OCI-LY3 (cell line): ENCODE results near the gene SNX33.

ENCODE experiments used
- H2AFZ ChIP-seq: fragments of 200-600, 300-600 bp; shearing (Covaris generic); 2 replicates; pipeline ENCODE4 v1.6.0; 2014; ENCODE audit warnings: antibody characterized with exemption, low read depth, low read length
- H3K27ac ChIP-seq: fragments of 200-600, 300-600 bp; sonication (generic); 2 replicates; pipeline ENCODE4 v1.5.1; 2014; ENCODE audit warnings: mild to moderate bottlenecking, low read length, moderate library complexity, mixed read lengths
- H3K27me3 ChIP-seq: fragments of 200-600, 300-600 bp; sonication (generic); 2 replicates; pipeline ENCODE4 v1.6.1; 2014; ENCODE audit warnings: low read depth, low read length, mixed read lengths
- H3K36me3 ChIP-seq: fragments of 200-600, 300-600 bp; sonication (generic); replicated peaks from 2 replicates; pipeline ENCODE3; 2014; ENCODE audit warnings: low read depth, low read length, mixed read lengths
- H3K4me1 ChIP-seq: fragments of 300-600, 200-600 bp; sonication (generic); 2 replicates; pipeline ENCODE4 v1.6.1; 2014; ENCODE audit warnings: low read length, mixed read lengths
- H3K4me2 ChIP-seq: fragments of 200-600, 300-600 bp; sonication (generic); 2 replicates; pipeline ENCODE4 v1.6.1; 2014; ENCODE audit warnings: low read length, mixed read lengths
- H3K4me3 ChIP-seq: fragments of 300-600, 200-600 bp; sonication (generic); 2 replicates; pipeline ENCODE4 v1.5.1; 2014; ENCODE audit warnings: antibody characterized with exemption, mild to moderate bottlenecking, low read length, moderate library complexity
- H3K79me2 ChIP-seq: fragments of 300-600, 200-600 bp; shearing (Covaris generic); 2 replicates; pipeline ENCODE4 v1.6.1; 2014; ENCODE audit warnings: mild to moderate bottlenecking, low read length, mixed read lengths
- H3K9ac ChIP-seq: fragments of 300-600, 200-600 bp; shearing (Covaris generic); 2 replicates; pipeline ENCODE4 v1.6.0; 2014; ENCODE audit warnings: mild to moderate bottlenecking, low read length, moderate library complexity
- H3K9me3 ChIP-seq: fragments of 200-600, 300-600 bp; shearing (Covaris generic); 2 replicates; pipeline ENCODE4 v1.6.1; 2014; ENCODE audit warnings: low read length, mixed read lengths; ENCODE audit not compliant: insufficient read depth
- H4K20me1 ChIP-seq: fragments of 200-600, 300-600 bp; sonication (generic); 2 replicates; pipeline ENCODE4 v1.6.1; 2016; ENCODE audit warnings: low read length, mixed read lengths; ENCODE audit not compliant: insufficient read depth
- CTCF ChIP-seq: fragments of 200-600, 300-600 bp; sonication (generic); IDR thresholded peaks from 2 replicates; pipeline ENCODE4 v1.5.1; 2014; ENCODE audit warnings: antibody characterized with exemption, low read length, low read depth
- EZH2phosphoT487 ChIP-seq: fragments of 200-600 bp; shearing (Covaris generic); IDR thresholded peaks from 2 replicates; pipeline ENCODE4 v1.6.1; 2018; ENCODE audit warnings: antibody characterized with exemption, mixed run types, low read depth

SNX33 gene

DNA sequence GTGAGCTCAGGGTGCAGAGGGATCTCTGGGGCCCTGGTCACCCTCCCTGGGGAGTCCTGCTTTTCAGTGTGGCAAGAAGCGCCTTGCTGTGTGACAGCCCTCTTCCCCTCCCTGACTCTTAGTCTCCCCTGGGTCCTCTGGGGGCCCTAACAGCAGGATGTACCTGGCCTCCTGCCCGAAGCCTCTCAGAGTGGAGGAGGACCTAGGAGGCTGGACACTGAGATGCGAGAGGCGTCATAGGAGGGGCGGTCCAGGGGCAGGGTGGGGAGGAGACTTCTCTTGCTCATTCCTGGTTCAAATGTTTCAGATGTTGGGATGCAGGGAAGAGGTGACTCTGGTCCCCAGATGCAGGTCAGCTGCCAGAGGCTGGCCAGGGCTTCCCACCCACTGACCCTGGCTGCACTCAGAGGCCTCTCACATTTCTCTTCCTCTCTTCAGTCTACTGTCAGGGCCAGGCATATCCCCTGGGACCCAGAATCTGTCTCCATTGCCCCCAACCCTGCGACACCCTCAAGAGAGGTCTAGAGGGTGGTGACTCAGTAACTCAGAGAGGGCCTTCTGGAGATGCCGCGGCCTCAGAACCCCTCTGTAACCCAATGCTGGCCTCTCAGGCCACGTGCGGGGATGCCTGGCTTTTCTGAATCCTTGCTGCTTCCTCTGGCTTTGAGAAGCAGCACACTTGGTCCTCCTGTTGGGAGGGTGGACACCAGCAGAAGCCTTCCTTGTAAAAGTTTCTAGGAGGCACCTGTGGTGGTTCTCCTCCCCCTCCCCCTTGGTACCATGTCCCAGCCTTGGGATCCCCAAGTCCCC is 25.9 kb downstream of the SNX33 start:
- no peaks in the 10 kb centered on the region for H3K9me3 ChIP-seq
- H4K20me1 ChIP-seq = no peaks in the 10 kb centered on the region
- H2AFZ ChIP-seq = no peak overlapping the region
- no peaks in the 10 kb centered on the region for H3K4me1 ChIP-seq
- H3K79me2 ChIP-seq = no peaks in the 10 kb centered on the region
- H3K4me3 ChIP-seq = no peak overlapping the region
- no peak overlapping the region for H3K4me2 ChIP-seq
- no peaks in the 10 kb centered on the region for H3K36me3 ChIP-seq
- H3K27ac ChIP-seq = no peak overlapping the region
- no peak overlapping the region for H3K9ac ChIP-seq
- no peaks in the 10 kb centered on the region; the same call in 1 of the 2 replicates for H3K27me3 ChIP-seq
- TF ChIP-seq CTCF = no peak
- TF ChIP-seq EZH2phosphoT487 = no peak

- H3K9me3 ChIP-seq = no peaks in the 10 kb centered on the region
- no peak overlapping the region for H3K4me3 ChIP-seq
- peaks cover 4% of the 10 kb centered on the region; the same call in 1 of the 2 replicates for H3K27me3 ChIP-seq
- TF ChIP-seq CTCF = no peak
- no peak for TF ChIP-seq EZH2phosphoT487
- H3K79me2 ChIP-seq = no peaks in the 10 kb centered on the region
- no peak overlapping the region for H3K4me2 ChIP-seq
- no peaks in the 10 kb centered on the region for H3K36me3 ChIP-seq
- no peak overlapping the region for H3K27ac ChIP-seq
- H4K20me1 ChIP-seq = no peaks in the 10 kb centered on the region
- H2AFZ ChIP-seq = no peak overlapping the region
- H3K4me1 ChIP-seq = no peaks in the 10 kb centered on the region
- no peak overlapping the region for H3K9ac ChIP-seq
Observed at GRCh38 chr15:75674366-75674765, 26.7 kb downstream of the SNX33 start.

GRCh38 chr15:75675579-75676404 is 28.1 kb downstream of the SNX33 start:
- Histone ChIP-seq H3K4me3 (no peak overlapping the region), H3K4me2 (no peak overlapping the region), H3K9me3 (no peaks in the 10 kb centered on the region), H3K9ac (no peak overlapping the region), H4K20me1 (no peaks in the 10 kb centered on the region), H2AFZ (no peak overlapping the region), H3K79me2 (no peaks in the 10 kb centered on the region), H3K27me3 (peaks cover 4% of the 10 kb centered on the region; the same call in 1 of the 2 replicates), H3K27ac (no peak overlapping the region), H3K4me1 (no peaks in the 10 kb centered on the region), H3K36me3 (no peaks in the 10 kb centered on the region)
- TF ChIP-seq EZH2phosphoT487 (no peak), CTCF (no peak)
